Embryonic facial prominence (tissue), 1 donor: ENCODE data around the gene QRFPR.
"Not testable (repeated sequence)": the region's sequence is repeated elsewhere in the genome, so short reads cannot be mapped to it uniquely, and the experiment has no call there.

Experiments
- DNase-seq: peaks from one replicate; pipeline ENCODE4 v3.0.0-alpha.2; 2016; ENCODE audit errors: extremely low spot score

Gene QRFPR

DNA sequence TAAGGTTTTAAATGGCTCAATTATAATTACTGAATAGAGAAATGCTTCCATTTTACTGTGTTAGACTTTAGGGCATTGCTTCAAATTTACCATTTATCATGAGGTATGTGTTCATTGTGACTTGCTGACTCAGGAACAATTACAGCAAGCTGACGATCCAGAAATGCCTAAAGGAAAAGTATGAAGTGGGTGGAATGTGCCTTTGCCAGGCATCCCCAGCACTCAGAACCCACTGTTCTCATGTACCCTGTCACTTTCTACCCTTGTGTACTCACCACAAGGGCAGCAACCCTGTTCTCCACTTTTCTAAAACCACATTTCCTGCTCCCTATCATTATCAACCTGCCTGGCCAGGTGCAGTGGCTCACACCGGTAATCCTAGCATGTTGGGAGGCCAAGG lies 41.5 kb downstream of the QRFPR start:
- no peak for DNase-seq

DNA sequence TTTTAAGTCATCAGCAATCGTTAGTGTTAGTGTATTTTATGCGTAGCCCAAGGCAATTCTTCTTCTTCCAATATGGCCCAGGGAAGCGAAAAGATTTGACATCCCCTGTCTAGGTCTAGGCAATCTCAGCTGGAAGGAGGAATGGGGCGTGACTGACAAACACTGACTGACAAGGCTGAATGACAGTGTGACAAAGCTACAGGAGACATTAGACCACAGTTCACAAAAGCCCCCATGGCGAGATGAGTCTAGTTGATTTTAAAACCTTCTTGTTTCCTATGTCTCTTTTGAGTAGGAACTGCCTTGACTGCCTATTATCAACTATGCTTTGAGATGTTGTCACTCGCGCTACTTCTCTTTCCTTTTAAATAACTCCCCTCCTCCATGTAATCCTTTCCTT lies 42.3 kb downstream of the QRFPR start:
- no peak for DNase-seq

- no peak for DNase-seq
Measured at GRCh38 chr4:121336706-121337105, 44.1 kb downstream of the QRFPR start.

DNA sequence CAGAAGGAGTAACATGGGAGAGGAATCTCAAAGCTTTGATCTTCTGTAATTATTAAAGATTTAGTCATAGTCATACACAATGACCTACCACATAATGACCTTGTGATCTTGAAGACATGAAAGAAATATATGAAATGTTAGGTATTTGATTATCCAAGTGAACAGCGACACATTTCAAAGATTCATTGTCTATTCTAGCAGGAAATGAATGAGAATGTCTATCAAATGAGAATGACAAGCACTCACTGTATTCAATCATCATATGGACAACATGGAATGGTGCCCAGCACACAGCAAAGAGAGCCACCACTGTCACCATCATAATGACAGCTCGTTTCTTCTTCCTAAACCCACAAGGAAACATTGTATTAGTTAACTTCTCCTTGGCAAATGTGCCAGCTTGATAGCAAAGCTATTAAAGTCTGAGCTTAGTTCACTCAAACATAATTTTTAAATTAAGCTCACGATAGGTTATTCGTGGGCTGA lies 50.6 kb downstream of the QRFPR start:
- DNase-seq: no peak

- DNase-seq: no peak
Measured at GRCh38 chr4:121326597-121326996, 54.2 kb downstream of the QRFPR start.

DNA sequence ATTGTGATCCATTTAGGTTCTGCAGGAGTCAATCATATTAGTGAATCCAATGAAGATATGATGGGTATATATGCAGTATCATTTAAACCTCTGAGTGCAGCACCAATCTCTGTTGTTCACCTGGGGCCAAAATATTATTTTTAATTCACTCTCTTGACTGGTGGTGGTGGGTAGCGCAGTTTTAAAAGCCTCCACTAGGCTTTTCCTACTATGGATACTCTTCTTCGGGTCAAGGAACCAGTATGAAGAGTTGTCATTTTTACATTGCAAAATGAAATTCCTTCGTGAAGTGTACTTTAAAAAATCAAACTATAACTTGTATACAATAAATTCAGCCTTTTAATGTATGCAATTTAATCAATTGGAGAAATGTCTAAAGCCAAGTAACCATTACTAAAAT lies 56.5 kb downstream of the QRFPR start:
- no peak for DNase-seq

- no peak for DNase-seq
Measured at GRCh38 chr4:121321466-121321865, 59.4 kb downstream of the QRFPR start.

GRCh38 chr4:121316091-121316490 lies 64.7 kb downstream of the QRFPR start:
- DNase-seq: no peak

DNA sequence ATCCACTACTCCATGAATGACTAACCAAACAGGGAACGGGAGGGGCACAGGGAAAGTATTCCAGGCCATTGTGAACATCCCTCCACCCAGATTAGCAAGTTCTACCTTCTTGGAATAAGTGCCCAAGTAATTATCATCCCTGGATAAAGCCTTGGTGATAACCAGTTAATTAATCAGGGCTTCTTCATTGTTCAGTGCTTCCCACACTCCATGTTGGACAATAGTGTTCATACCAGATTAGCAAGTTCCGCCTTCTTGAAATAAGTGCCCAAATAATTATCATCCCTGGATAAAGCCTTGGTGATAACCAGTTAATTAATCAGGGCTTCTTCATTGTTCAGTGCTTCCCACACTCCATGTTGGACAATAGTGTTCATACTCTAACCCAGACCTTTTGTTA lies 67.4 kb downstream of the QRFPR start:
- DNase-seq: not testable (repeated sequence)

DNA sequence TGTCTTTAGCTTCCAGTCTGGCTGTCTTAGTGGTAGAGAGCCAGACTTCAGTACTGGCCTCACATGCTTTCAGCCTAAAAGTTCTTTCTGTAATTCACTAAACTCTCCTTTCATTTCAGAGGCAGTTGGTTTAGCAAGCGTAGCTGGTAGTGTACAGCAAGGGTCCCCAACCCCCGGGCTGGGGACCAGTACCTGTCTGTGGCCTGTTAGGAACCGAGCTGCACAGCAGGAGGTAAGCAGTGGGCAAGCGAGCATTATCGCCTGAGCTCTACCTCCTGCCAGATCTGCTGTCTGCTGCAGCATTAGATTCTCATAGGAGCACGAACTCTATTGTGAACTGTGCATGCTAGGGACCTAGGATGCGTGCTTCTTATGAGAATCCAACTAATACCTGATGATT lies 72.0 kb downstream of the QRFPR start:
- no peak for DNase-seq

- no peak for DNase-seq
Measured at GRCh38 chr4:121308328-121308663, 72.5 kb downstream of the QRFPR start.

- DNase-seq: no peak
Measured at GRCh38 chr4:121307445-121308327, 73.1 kb downstream of the QRFPR start.

DNA sequence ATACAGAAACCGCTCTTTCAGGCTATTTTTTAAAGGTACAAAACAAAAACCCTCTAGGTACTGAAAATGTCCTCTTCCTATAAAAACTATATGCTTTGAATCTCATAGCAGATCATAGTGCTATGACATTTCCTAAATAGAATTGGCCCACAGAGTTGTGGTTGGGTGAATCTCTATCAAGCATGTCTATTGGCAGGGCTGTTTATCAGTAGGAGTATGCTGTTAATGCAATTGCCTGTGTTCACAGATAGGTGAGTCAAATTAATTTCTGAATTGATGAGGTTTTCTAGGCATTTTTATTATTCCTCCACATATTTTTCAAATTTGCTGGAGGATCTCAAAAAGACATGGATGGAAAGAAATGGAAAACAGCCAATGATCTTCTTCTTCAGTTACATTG lies 73.9 kb downstream of the QRFPR start:
- DNase-seq: no peak

- DNase-seq: no peak
Measured at GRCh38 chr4:121304893-121305292, 75.9 kb downstream of the QRFPR start.

- no peak for DNase-seq
Measured at GRCh38 chr4:121299367-121299766, 81.5 kb downstream of the QRFPR start.

DNA sequence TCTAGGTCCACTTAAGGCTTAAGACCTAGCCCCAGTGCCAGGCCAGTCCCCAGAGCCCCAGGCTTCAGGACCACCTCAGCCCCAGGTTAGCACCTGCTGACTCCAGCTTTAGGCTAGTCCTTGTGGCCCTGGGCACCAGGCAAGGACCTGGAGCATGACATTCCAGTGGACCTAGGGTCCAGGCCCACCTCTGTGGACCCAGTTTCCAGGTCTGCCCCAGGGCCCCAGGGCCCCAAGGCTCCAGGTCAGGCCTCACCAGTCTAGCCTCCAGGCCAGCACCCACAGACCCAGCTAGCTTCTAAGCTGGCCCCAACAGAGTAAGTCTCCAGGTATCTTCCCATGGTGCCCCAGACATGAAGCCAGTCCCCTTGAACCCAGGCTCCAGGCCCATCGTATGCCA lies 97.5 kb downstream of the QRFPR start:
- DNase-seq: no peak

DNA sequence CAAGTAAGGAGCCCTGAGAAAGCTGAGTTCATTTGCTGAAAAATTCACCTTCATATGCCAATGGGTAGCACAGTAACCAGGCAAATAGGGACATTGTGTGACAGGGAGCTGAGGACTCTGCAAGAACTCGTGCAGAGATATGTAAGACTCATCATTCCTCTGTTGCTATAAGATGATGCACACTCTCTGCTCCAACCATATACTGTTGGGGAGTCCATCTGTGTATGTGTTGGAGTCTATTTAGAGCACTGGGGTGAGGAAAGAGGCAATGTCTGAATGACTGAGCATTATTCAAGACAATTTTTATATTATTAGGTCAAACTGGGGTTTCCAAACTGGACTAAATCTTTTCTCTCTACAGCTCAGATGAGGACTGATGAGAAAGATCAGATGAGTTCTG lies 100.4 kb downstream of the QRFPR start:
- no peak for DNase-seq

DNA sequence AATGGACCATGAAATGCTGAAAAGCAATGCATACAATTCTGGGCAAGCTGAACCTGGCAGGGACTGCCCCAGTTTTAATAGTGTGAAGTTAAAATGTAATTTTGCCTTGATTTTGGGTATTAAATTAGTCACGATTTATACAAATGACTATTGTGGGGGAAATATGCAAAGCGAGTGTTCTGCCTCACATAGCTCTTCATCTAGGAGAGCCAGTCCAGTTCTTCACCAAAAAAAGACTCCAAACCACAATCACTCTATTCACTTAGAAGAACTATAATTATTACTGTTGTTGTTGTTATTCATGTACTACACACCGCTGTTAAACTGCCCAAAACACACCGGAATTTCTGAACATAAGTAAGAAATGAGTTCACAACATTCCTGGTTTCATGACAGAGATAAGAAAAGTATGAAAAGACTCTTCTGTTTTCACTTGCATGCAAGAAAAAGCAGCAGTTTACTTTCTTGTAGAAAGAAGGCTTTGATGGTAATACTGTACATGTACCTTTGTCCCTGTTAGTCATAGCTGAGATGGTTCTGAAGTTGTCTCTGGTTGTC lies 101.9 kb downstream of the QRFPR start:
- DNase-seq: no peak
